ENCODE results near the gene CCDC146. TPM values are rescaled to one million over a fixed set of nuclear protein-coding genes. Genes with fewer than 3 reads are reported as not detected.

The CCDC146 gene
- polyA plus RNA-seq, 1 of the 3 experiments (the other 2 are of a cell fraction) = 2.7 TPM

GRCh38 chr7:77209479-77210139, 87.2 kb downstream of the CCDC146 start:
- no peak overlapping the region for H3K9ac ChIP-seq
- 59% methylated on average over 6 of the region's 6 CpGs for WGBS (ENCODE audit: low lambda C conversion rate)
- no peak overlapping the region for H3K4me3 ChIP-seq (ENCODE audit: low read depth in 2 of 2, low read length in 1 of 2)
- no peak for DNase-seq
- H3K79me2 ChIP-seq (ENCODE audit: insufficient read depth) = no peaks in the 10 kb centered on the region
- H3K9me2 ChIP-seq = 0 out of 2 replicates have a peak, but pooled peaks cover 4% of the 10 kb centered on the region
- ChIA-PET POLR2A (no interaction called here), CTCF (interaction anchor here (1.2 to 1.8 kb wide), 3 partner anchors 10 to 37 kb away, joined by 3 to 6 read pairs (median 4); partner anchors contain the start of gene FGL2)
- no peaks in the 10 kb centered on the region for H3K9me3 ChIP-seq
- H3K4me2 ChIP-seq = no peak overlapping the region
- no peak overlapping the region for H2AFZ ChIP-seq (ENCODE audit: low read depth)
- H4K20me1 ChIP-seq (ENCODE audit: insufficient read depth) = no peaks in the 10 kb centered on the region
- H3K36me3 ChIP-seq (replicated peaks in 1 of 2; ENCODE audit: control insufficient read depth in 1 of 2, insufficient read depth in 2 of 2, low read length in 1 of 2) = no peaks in the 10 kb centered on the region
- no peaks in the 10 kb centered on the region for H3K4me1 ChIP-seq (ENCODE audit: control insufficient read depth in 1 of 2, insufficient read depth in 2 of 2, low read depth in 1 of 2, low read length in 1 of 2)
- H3F3A ChIP-seq (replicated peaks; ENCODE audit: insufficient read depth) = no peaks in the 10 kb centered on the region
- H3K27me3 ChIP-seq (ENCODE audit: insufficient read depth) = no peaks in the 10 kb centered on the region
- H3K27ac ChIP-seq (ENCODE audit: low read depth in 2 of 2, low read length in 1 of 2) = no peak overlapping the region
- no peak for TF ChIP-seq TCF12 (IDR thresholded peaks at IDR 0.05)
- TF ChIP-seq NFIC (IDR thresholded peaks at IDR 0.05; ENCODE audit: borderline replicate concordance) = no peak

GRCh38 chr7:77216181-77216845, 93.9 kb downstream of the CCDC146 start:
- H3K9me3 ChIP-seq = 0 out of 2 replicates have a peak, but pooled peaks cover 7% of the 10 kb centered on the region
- TF ChIP-seq CHD2 (IDR thresholded peaks at IDR 0.05; ENCODE audit: low read length, partially characterized antibody) (no peak), RFX5 (IDR thresholded peaks at IDR 0.05; ENCODE audit: low read length) (no peak), EZH2phosphoT487 (IDR thresholded peaks at IDR 0.05; ENCODE audit: borderline replicate concordance, low read depth) (no peak), SIN3A (IDR thresholded peaks at IDR 0.05; ENCODE audit: borderline replicate concordance, low read depth, low read length) (no peak), RXRA (IDR thresholded peaks at IDR 0.05; ENCODE audit: borderline replicate concordance, low read depth) (no peak), ZBTB33 (IDR thresholded peaks at IDR 0.05; ENCODE audit: borderline replicate concordance, low read depth) (no peak), MAX (IDR thresholded peaks at IDR 0.05; ENCODE audit: low read depth) (no peak), NRF1 (IDR thresholded peaks at IDR 0.05; ENCODE audit: low read depth, low read length) (no peak), RCOR1 (IDR thresholded peaks at IDR 0.05; ENCODE audit: low read length) (no peak), CTCF (IDR thresholded peaks at IDR 0.05) (no peak), YY1 (IDR thresholded peaks at IDR 0.05; ENCODE audit: low read depth) (no peak), TCF12 (IDR thresholded peaks at IDR 0.05) (no peak), MEF2A (IDR thresholded peaks at IDR 0.05; ENCODE audit: borderline replicate concordance, low read depth) (no peak), EP300 (IDR thresholded peaks at IDR 0.05; ENCODE audit: borderline replicate concordance in 1 of 2, low read depth in 1 of 2, low read length in 1 of 2) (no peak), GATA2 (CRISPR knock-in tag; IDR thresholded peaks at IDR 0.05) (no peak), NFIC (IDR thresholded peaks at IDR 0.05; ENCODE audit: borderline replicate concordance) (no peak), FOXJ3 (CRISPR knock-in tag; IDR thresholded peaks at IDR 0.05) (no peak), REST (IDR thresholded peaks at IDR 0.05; ENCODE audit: low read depth, low read length) (no peak)
- CTCF ChIA-PET = interaction anchor here (0.7 to 1.5 kb wide), 3 partner anchors 11 to 49 kb away, joined by 3 to 4 read pairs (median 3); no protein-coding TSS in a partner anchor
- WGBS (ENCODE audit: low lambda C conversion rate) = 60% methylated on average over 3 of the region's 3 CpGs
- no peak overlapping the region for H3K4me2 ChIP-seq
- H3F3A ChIP-seq (replicated peaks; ENCODE audit: insufficient read depth) = no peaks in the 10 kb centered on the region
- no peak overlapping the region for H2AFZ ChIP-seq (ENCODE audit: low read depth)
- no peaks in the 10 kb centered on the region for H3K9me2 ChIP-seq
- peak overlapping the region in 1 of 2 experiments; percentile 23; a peak in 1 of 4 replicates for H3K27ac ChIP-seq (ENCODE audit: low read depth in 2 of 2, low read length in 1 of 2)
- no peaks in the 10 kb centered on the region for H3K36me3 ChIP-seq (replicated peaks in 1 of 2; ENCODE audit: control insufficient read depth in 1 of 2, insufficient read depth in 2 of 2, low read length in 1 of 2)
- DNase-seq = no peak
- H3K4me1 ChIP-seq (ENCODE audit: control insufficient read depth in 1 of 2, insufficient read depth in 2 of 2, low read depth in 1 of 2, low read length in 1 of 2) = no peaks in the 10 kb centered on the region
- H3K4me3 ChIP-seq (ENCODE audit: low read depth in 2 of 2, low read length in 1 of 2) = no peak overlapping the region
- POLR2A ChIA-PET = no interaction called here
- H4K20me1 ChIP-seq (ENCODE audit: insufficient read depth) = no peaks in the 10 kb centered on the region
- H3K27me3 ChIP-seq (ENCODE audit: insufficient read depth) = no peaks in the 10 kb centered on the region
- H3K79me2 ChIP-seq (ENCODE audit: insufficient read depth) = no peaks in the 10 kb centered on the region
- H3K9ac ChIP-seq = no peak overlapping the region
